NB4 (cell line): ENCODE results near the gene CPNE5.

Experiments
- CTCF ChIP-seq: IDR thresholded peaks from one replicate; pipeline ENCODE4 v1.5.1; 2012; ENCODE audit warnings: low read depth, low read length
- MAX ChIP-seq: IDR thresholded peaks from 2 replicates; pipeline ENCODE4 v1.6.1; 2011; ENCODE audit warnings: low read depth, low read length
- POLR2A ChIP-seq: IDR thresholded peaks from 2 replicates; pipeline ENCODE4 v1.6.1; 2011; ENCODE audit warnings: mild to moderate bottlenecking; ENCODE audit not compliant: insufficient read length; ENCODE audit errors: extremely low read depth

- TF ChIP-seq CTCF (no peak), POLR2A (no peak), MAX (no peak)
These were observed 50.5 kb downstream of the CPNE5 start for GRCh38 chr6:36788768-36789167.
